ENCODE data around the gene AQP3. TPM values are rescaled to one million over a fixed set of nuclear protein-coding genes. Genes with fewer than 3 reads are reported as not detected.

The AQP3 gene
- total and polyA plus RNA-seq, 9 of the 15 experiments (the other 6 are each of a cell fraction or from before 2014, with no cell fraction given) = 4.2 to 31.5 (median 17.6) TPM

DNA sequence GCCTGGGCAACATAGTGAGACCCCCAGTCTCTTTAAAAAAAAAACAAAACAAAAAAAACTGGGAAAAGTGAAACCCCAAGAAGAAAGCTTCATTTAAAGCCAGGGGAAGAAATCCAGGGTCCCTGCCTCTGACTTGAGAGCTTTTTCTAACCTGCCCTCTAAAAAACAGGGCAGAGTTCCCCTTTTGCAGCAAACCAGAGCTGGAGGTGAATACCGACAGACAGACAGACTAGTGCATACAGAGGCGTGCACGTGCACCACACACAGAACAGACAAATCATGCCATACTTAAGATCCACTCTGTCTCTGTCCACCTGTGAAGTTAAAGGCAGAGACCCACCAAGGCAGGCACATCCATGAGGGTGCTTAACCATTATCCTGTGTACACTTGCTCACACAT lies 11.7 kb upstream of the AQP3 start:
- WGBS (ENCODE audit: insufficient coverage, low coverage, missing lambda C conversion rate) = 45% methylated on average over 3 of the region's 3 CpGs
- no peak for DNase-seq (ENCODE audit: extremely low read depth in 1 of 4, low spot score in 3 of 4)
- BruUV-seq (replicated peaks) = no TSS peak

More for the DNA sequence above, 11.7 kb upstream of the AQP3 start:
- Histone ChIP-seq H4K20me1 (replicated peaks; ENCODE audit: control insufficient read depth, insufficient read depth, low read length) (no peaks in the 10 kb centered on the region), H3K9ac (ENCODE audit: insufficient read depth in 1 of 2, low read depth in 2 of 2, low read length in 2 of 2) (peak overlapping the region in 1 of 2 experiments; percentile 45; a peak in 1 of 4 replicates), H3K4me1 (replicated peaks in 1 of 2; ENCODE audit: control insufficient read depth in 2 of 2, insufficient read depth in 2 of 2, low read length in 2 of 2) (peaks cover 0 to 2% of the 10 kb centered on the region in 2 experiments; a peak in 3 of 5 replicates), H3K27me3 (ENCODE audit: control insufficient read depth in 2 of 2, insufficient read depth in 2 of 2, low read length in 2 of 2) (no peaks in the 10 kb centered on the region), H3K79me2 (ENCODE audit: control insufficient read depth, insufficient read depth, low read length) (no peaks in the 10 kb centered on the region), H3K4me2 (ENCODE audit: insufficient read depth, low read length) (no peak overlapping the region), H3K4me3 (no peak overlapping the region), H3K9me1 (ENCODE audit: control insufficient read depth, insufficient read depth, low read length) (no peaks in the 10 kb centered on the region), H3K27ac (ENCODE audit: extremely low read depth, low read depth, low read length) (no peak overlapping the region), H3K9me3 (replicated peaks; ENCODE audit: control insufficient read depth, insufficient read depth, low read depth, low read length) (no peaks in the 10 kb centered on the region), H2AFZ (ENCODE audit: low read depth, low read length) (no peak overlapping the region), H3K36me3 (ENCODE audit: control insufficient read depth, insufficient read depth, low read length) (peaks cover 40% of the 10 kb centered on the region; the same call in 2 of the 3 replicates)
- ChIA-PET CTCF (ENCODE audit: low intra/inter-chr PET ratio) (no interaction called here), POLR2A (interaction anchor here (0.7 to 0.8 kb wide), 2 partner anchors 8 to 9 kb away, joined by 3 read pairs; no protein-coding TSS in a partner anchor)
- ATAC-seq (no peak; the same call in 2 of the 3 replicates), FAIRE-seq (no peak)
- in situ Hi-C loops (cut with MboI) (no loop called here), intact Hi-C loops (cut with micrococcal nuclease) (loop anchor here (10.0 kb wide), 1 partner anchor 174 kb away; no protein-coding TSS in a partner anchor)
- TF ChIP-seq CREB3L1 (IDR thresholded peaks at IDR 0.05; ENCODE audit: borderline replicate concordance, low read depth) (no peak), MBD1 (CRISPR knock-in tag; IDR thresholded peaks at IDR 0.05) (no peak), KAT7 (CRISPR knock-in tag; IDR thresholded peaks at IDR 0.05; ENCODE audit: borderline replicate concordance) (no peak), CLOCK (CRISPR knock-in tag; IDR thresholded peaks at IDR 0.05; ENCODE audit: borderline replicate concordance) (no peak), SPI1 (IDR thresholded peaks at IDR 0.05; ENCODE audit: borderline replicate concordance, low read depth, low read length) (peak; percentile 37; the same call in 1 of the 2 replicates), BHLHE40 (IDR thresholded peaks at IDR 0.05; ENCODE audit: low read length) (0 out of 2 replicates have a peak, but pooled peaks have one; percentile 10)

Data from K562 (cell line).